Dendritic cell treated with granulocyte-macrophage colony-stimulating factor and Interleukin-4, amounts not matched to agents 40 ng/mL and 50 ng/mL, for 4 days (primary cell): ENCODE results near the gene CNTROB.
"Not testable (repeated sequence)": the region's sequence is repeated elsewhere in the genome, so short reads cannot be mapped to it uniquely, and the experiment has no call there.

ENCODE experiments used
- H3K27ac Mint-ChIP-seq: one replicate; pipeline ENCODE4 v1.8.0; 2022; ENCODE audit warnings: mild to moderate bottlenecking, mixed read lengths
- H3K27me3 Mint-ChIP-seq: one replicate; pipeline ENCODE4 v1.8.0; 2022; ENCODE audit warnings: mild to moderate bottlenecking, mixed read lengths
- H3K36me3 Mint-ChIP-seq: one replicate; pipeline ENCODE4 v1.8.0; 2022; ENCODE audit warnings: low read depth, mixed read lengths
- H3K4me1 Mint-ChIP-seq: one replicate; pipeline ENCODE4 v1.8.0; 2022; ENCODE audit warnings: low read depth, mixed read lengths
- H3K4me3 Mint-ChIP-seq: one replicate; pipeline ENCODE4 v1.8.0; 2022; ENCODE audit warnings: mild to moderate bottlenecking, moderate library complexity, mixed read lengths
- H3K9me3 Mint-ChIP-seq: one replicate; pipeline ENCODE4 v1.8.0; 2022; ENCODE audit warnings: mixed read lengths
- intact Hi-C: fragments of 100-400 bp; cut with micrococcal nuclease; formaldehyde crosslinking; loops from one replicate; pipeline ENCODE4 v1.15.0; 2022

The CNTROB gene

GRCh38 chr17:7944326-7944725 is 12.3 kb downstream of the CNTROB start:
- no peak overlapping the region for H3K4me3 Mint-ChIP-seq
- H3K4me1 Mint-ChIP-seq, result peaks cover 7% of the 10 kb centered on the region
- H3K27ac Mint-ChIP-seq, result no peak overlapping the region
- H3K36me3 Mint-ChIP-seq, result peaks cover 95% of the 10 kb centered on the region
- no peaks in the 10 kb centered on the region for H3K27me3 Mint-ChIP-seq
- H3K9me3 Mint-ChIP-seq, result no peaks in the 10 kb centered on the region
- intact Hi-C loops, result no loop called here

- intact Hi-C loops, result no loop called here
- Mint-ChIP-seq H3K4me1 (peaks cover 7% of the 10 kb centered on the region), H3K27me3 (no peaks in the 10 kb centered on the region), H3K9me3 (no peaks in the 10 kb centered on the region), H3K4me3 (no peak overlapping the region), H3K36me3 (peaks cover 93% of the 10 kb centered on the region), H3K27ac (no peak overlapping the region)
Observed at GRCh38 chr17:7945651-7946050, 13.6 kb downstream of the CNTROB start.

GRCh38 chr17:7946441-7946840 is 14.4 kb downstream of the CNTROB start:
- H3K27me3 Mint-ChIP-seq, result no peaks in the 10 kb centered on the region
- intact Hi-C loops, result no loop called here
- H3K27ac Mint-ChIP-seq, result no peak overlapping the region
- peaks cover 10% of the 10 kb centered on the region for H3K4me1 Mint-ChIP-seq
- H3K9me3 Mint-ChIP-seq, result no peaks in the 10 kb centered on the region
- H3K4me3 Mint-ChIP-seq, result no peak overlapping the region
- H3K36me3 Mint-ChIP-seq, result peaks cover 85% of the 10 kb centered on the region

GRCh38 chr17:7947651-7948050 is 15.6 kb downstream of the CNTROB start:
- peaks cover 13% of the 10 kb centered on the region for H3K4me1 Mint-ChIP-seq
- H3K27me3 Mint-ChIP-seq, result no peaks in the 10 kb centered on the region
- H3K4me3 Mint-ChIP-seq, result no peak overlapping the region
- intact Hi-C loops, result no loop called here
- H3K27ac Mint-ChIP-seq, result no peak overlapping the region
- H3K9me3 Mint-ChIP-seq, result no peaks in the 10 kb centered on the region
- peaks cover 76% of the 10 kb centered on the region for H3K36me3 Mint-ChIP-seq

- H3K27me3 Mint-ChIP-seq, result no peaks in the 10 kb centered on the region
- no peak overlapping the region for H3K4me3 Mint-ChIP-seq
- no peak overlapping the region for H3K27ac Mint-ChIP-seq
- no peaks in the 10 kb centered on the region for H3K9me3 Mint-ChIP-seq
- intact Hi-C loops, result no loop called here
- peaks cover 10% of the 10 kb centered on the region for H3K4me1 Mint-ChIP-seq
- peaks cover 48% of the 10 kb centered on the region for H3K36me3 Mint-ChIP-seq
Observed at GRCh38 chr17:7950578-7950977, 18.6 kb downstream of the CNTROB start.

- no peaks in the 10 kb centered on the region for H3K9me3 Mint-ChIP-seq
- H3K4me1 Mint-ChIP-seq, result peaks cover 15% of the 10 kb centered on the region
- H3K27me3 Mint-ChIP-seq, result no peaks in the 10 kb centered on the region
- H3K4me3 Mint-ChIP-seq, result no peak overlapping the region
- H3K36me3 Mint-ChIP-seq, result peaks cover 42% of the 10 kb centered on the region
- H3K27ac Mint-ChIP-seq, result no peak overlapping the region
- intact Hi-C loops, result no loop called here
Observed at GRCh38 chr17:7951143-7951792, 19.3 kb downstream of the CNTROB start.

GRCh38 chr17:7953266-7953665 is 21.3 kb downstream of the CNTROB start:
- H3K9me3 Mint-ChIP-seq, H3K27ac Mint-ChIP-seq, intact Hi-C loops, H3K4me3 Mint-ChIP-seq, H3K27me3 Mint-ChIP-seq: not testable (repeated sequence)
- Mint-ChIP-seq H3K36me3 (peaks cover 22% of the 10 kb centered on the region), H3K4me1 (peaks cover 23% of the 10 kb centered on the region)

GRCh38 chr17:7955414-7956227 is 23.6 kb downstream of the CNTROB start:
- intact Hi-C loops, result no loop called here
- Mint-ChIP-seq H3K27ac (no peak overlapping the region), H3K27me3 (no peaks in the 10 kb centered on the region), H3K36me3 (no peaks in the 10 kb centered on the region), H3K9me3 (no peaks in the 10 kb centered on the region), H3K4me1 (peaks cover 29% of the 10 kb centered on the region), H3K4me3 (no peak overlapping the region)

GRCh38 chr17:7956228-7956965 is 24.4 kb downstream of the CNTROB start:
- Mint-ChIP-seq H3K27ac (peak overlapping the region; percentile 52), H3K9me3 (no peaks in the 10 kb centered on the region), H3K36me3 (no peaks in the 10 kb centered on the region), H3K27me3 (no peaks in the 10 kb centered on the region), H3K4me3 (no peak overlapping the region), H3K4me1 (peaks cover 27% of the 10 kb centered on the region)
- intact Hi-C loops, result no loop called here

- Mint-ChIP-seq H3K27ac (no peak overlapping the region), H3K27me3 (no peaks in the 10 kb centered on the region), H3K9me3 (no peaks in the 10 kb centered on the region), H3K4me3 (no peak overlapping the region), H3K4me1 (peaks cover 24% of the 10 kb centered on the region), H3K36me3 (no peaks in the 10 kb centered on the region)
- intact Hi-C loops, result no loop called here
Observed at GRCh38 chr17:7959503-7960253, 27.7 kb downstream of the CNTROB start.

GRCh38 chr17:7961421-7961820 is 29.4 kb downstream of the CNTROB start:
- peaks cover 12% of the 10 kb centered on the region for H3K4me1 Mint-ChIP-seq
- intact Hi-C loops, result no loop called here
- no peaks in the 10 kb centered on the region for H3K9me3 Mint-ChIP-seq
- no peaks in the 10 kb centered on the region for H3K27me3 Mint-ChIP-seq
- H3K27ac Mint-ChIP-seq, result no peak overlapping the region
- H3K36me3 Mint-ChIP-seq, result no peaks in the 10 kb centered on the region
- H3K4me3 Mint-ChIP-seq, result no peak overlapping the region

GRCh38 chr17:7967751-7968150 is 35.7 kb downstream of the CNTROB start:
- H3K9me3 Mint-ChIP-seq, result no peaks in the 10 kb centered on the region
- H3K36me3 Mint-ChIP-seq, result no peaks in the 10 kb centered on the region
- peaks cover 8% of the 10 kb centered on the region for H3K4me1 Mint-ChIP-seq
- no peak overlapping the region for H3K4me3 Mint-ChIP-seq
- no peak overlapping the region for H3K27ac Mint-ChIP-seq
- H3K27me3 Mint-ChIP-seq, result no peaks in the 10 kb centered on the region
- intact Hi-C loops, result no loop called here

- H3K36me3 Mint-ChIP-seq, result peaks cover 2% of the 10 kb centered on the region
- H3K4me3 Mint-ChIP-seq, result no peak overlapping the region
- H3K4me1 Mint-ChIP-seq, result peaks cover 8% of the 10 kb centered on the region
- no peak overlapping the region for H3K27ac Mint-ChIP-seq
- peaks cover 6% of the 10 kb centered on the region for H3K9me3 Mint-ChIP-seq
- intact Hi-C loops, result no loop called here
- no peaks in the 10 kb centered on the region for H3K27me3 Mint-ChIP-seq
Observed at GRCh38 chr17:7969433-7969832, 37.4 kb downstream of the CNTROB start.

- H3K4me1 Mint-ChIP-seq, result peaks cover 7% of the 10 kb centered on the region
- H3K4me3 Mint-ChIP-seq, result no peak overlapping the region
- peaks cover 25% of the 10 kb centered on the region for H3K9me3 Mint-ChIP-seq
- H3K27ac Mint-ChIP-seq, result no peak overlapping the region
- no peaks in the 10 kb centered on the region for H3K27me3 Mint-ChIP-seq
- intact Hi-C loops, result no loop called here
- peaks cover 10% of the 10 kb centered on the region for H3K36me3 Mint-ChIP-seq
Observed at GRCh38 chr17:7971651-7972050, 39.6 kb downstream of the CNTROB start.
